ENCODE measurements around the gene CTSZ. TPM values are rescaled to one million over a fixed set of nuclear protein-coding genes. Genes with fewer than 3 reads are reported as not detected.

The CTSZ gene
- total and polyA plus RNA-seq, 2 of the 4 experiments (the other 2 are of a cell fraction) = 46.1 to 88.5 TPM

GRCh38 chr20:58967652-58968429 is 39.2 kb downstream of the CTSZ start:
- BruUV-seq (replicated peaks) = no TSS peak
- no peak overlapping the region for H4K8ac ChIP-seq (ENCODE audit: low read depth in 2 of 2, low read length in 2 of 2)
- no peak overlapping the region for H4K91ac ChIP-seq (ENCODE audit: insufficient read depth, low read depth, low read length)
- H3K14ac ChIP-seq (replicated peaks; ENCODE audit: low read depth, low read length) = no peak overlapping the region
- H3K79me1 ChIP-seq (ENCODE audit: low read depth in 1 of 2, low read length in 2 of 2) = no peaks in the 10 kb centered on the region
- no peak overlapping the region for H3K4me3 ChIP-seq (ENCODE audit: insufficient read depth, low read depth, low read length)
- in situ Hi-C loops (cut with MboI; ENCODE audit: low sequenced_read_pairs) (no loop called here), intact Hi-C loops (cut with micrococcal nuclease) (no loop called here), dilution Hi-C loops (cut with HindIII; ENCODE audit: low sequenced_read_pairs, unreplicated experiment) (no loop called here)
- H3K56ac ChIP-seq (ENCODE audit: extremely low read depth, insufficient read depth, low read length) = no peak overlapping the region
- no peak overlapping the region for H2AK9ac ChIP-seq (replicated peaks; ENCODE audit: low read depth, low read length, poor library complexity)
- WGBS, 2 experiments (ENCODE audit: extremely low coverage in 2 of 2, insufficient read length in 1 of 2) = 17% methylated on average over 2 of the region's 10 CpGs; no CpG with 5 or more reads in 1 of the 2 experiments
- no peaks in the 10 kb centered on the region for H3K36me3 ChIP-seq (ENCODE audit: control insufficient read depth, insufficient read depth, low read length)
- no peak overlapping the region for H3K9ac ChIP-seq (ENCODE audit: low read depth, low read length)
- CTCF ChIA-PET = no interaction called here
- H3K27ac ChIP-seq (ENCODE audit: insufficient read depth, low read length) = no peak overlapping the region
- no peak overlapping the region for H4K5ac ChIP-seq (ENCODE audit: low read depth, low read length)
- H3K9me3 ChIP-seq (ENCODE audit: control insufficient read depth, insufficient read depth, low read length) = no peaks in the 10 kb centered on the region
- H3K4ac ChIP-seq (ENCODE audit: low read depth, low read length) = no peak overlapping the region
- TF ChIP-seq CEBPB (IDR thresholded peaks at IDR 0.05; ENCODE audit: low read depth, low read length) = no peak
- no peak for TF ChIP-seq RFX5 (IDR thresholded peaks at IDR 0.05; ENCODE audit: low read depth, low read length)
- no peak for TF ChIP-seq POLR2A (IDR thresholded peaks at IDR 0.05; ENCODE audit: low read depth, low read length)
- TF ChIP-seq FOS (IDR thresholded peaks at IDR 0.05; ENCODE audit: low read depth, low read length) = no peak
- no peaks in the 10 kb centered on the region for H3K9me1 ChIP-seq (ENCODE audit: insufficient read depth, low read length)
- H2BK15ac ChIP-seq (ENCODE audit: low read depth, low read length) = no peak overlapping the region
- DNase-seq = no peak
- H2BK5ac ChIP-seq (ENCODE audit: low read depth, low read length, poor library complexity, severe bottlenecking) = no peak overlapping the region
- no peak overlapping the region for H3K23ac ChIP-seq (ENCODE audit: low read depth, low read length)
- H2BK120ac ChIP-seq (ENCODE audit: low read depth, low read length) = no peak overlapping the region
- POLR2A ChIA-PET (ENCODE audit: unreplicated experiment) = no interaction called here
- no peaks in the 10 kb centered on the region for H3K4me1 ChIP-seq (ENCODE audit: control insufficient read depth, insufficient read depth, low read length)
- H3K4me2 ChIP-seq (ENCODE audit: low read depth, low read length) = no peak overlapping the region
- H3K27me3 ChIP-seq (ENCODE audit: control insufficient read depth, insufficient read depth, low read length) = peaks cover 14% of the 10 kb centered on the region
- H2BK20ac ChIP-seq (ENCODE audit: low read depth, low read length) = no peak overlapping the region
- H2AFZ ChIP-seq (replicated peaks; ENCODE audit: low read length, poor library complexity) = no peak overlapping the region
- no peak overlapping the region for H3K18ac ChIP-seq (ENCODE audit: low read depth, low read length)
- ATAC-seq (ENCODE audit: low read depth) = no peak
- no peak overlapping the region for H2AK5ac ChIP-seq (ENCODE audit: low read depth, low read length)
- no peaks in the 10 kb centered on the region for H4K20me1 ChIP-seq (ENCODE audit: insufficient read depth, low read length)

All from IMR-90 (cell line).